MCF 10A (cell line): ENCODE data around the gene RAPGEF5. TPM values are rescaled to one million over a fixed set of nuclear protein-coding genes. Genes with fewer than 3 reads are reported as not detected.

Experiments used
- BruUV-seq: library from RNA; stranded (reverse); fragments of 400-500 nt; replicated peaks from 2 replicates; lab custom pipeline; 2021; lab: Mats Ljungman, UMichigan
- CTCF ChIA-PET: fragments of 300-600 bp; sonication (Branson Sonifier 250); formaldehyde crosslinking; extraction: SDS; loops from one replicate; lab custom pipeline; 2021; ENCODE audit warnings: antibody characterized with exemption, inconsistent platforms; lab: Yijun Ruan, JAX
- POLR2A ChIA-PET: fragments of 300-600, 350-650 bp; sonication (Branson Sonifier 250); formaldehyde crosslinking; extraction: SDS; loops from one replicate; lab custom pipeline; 2020; ENCODE audit warnings: antibody characterized with exemption, inconsistent platforms; lab: Yijun Ruan, JAX
- DNase-seq: peaks from one replicate; pipeline ENCODE4 v3.0.0-alpha.2; 2018; ENCODE audit not compliant: unreplicated experiment
- H3K27ac Mint-ChIP-seq: one replicate; pipeline ENCODE4 v1.8.0; 2022; ENCODE audit warnings: mild to moderate bottlenecking, low read depth, mixed read lengths; ENCODE audit not compliant: unreplicated experiment
- H3K27me3 Mint-ChIP-seq: one replicate; pipeline ENCODE4 v1.8.0; 2022; ENCODE audit warnings: mixed read lengths; ENCODE audit not compliant: insufficient read depth, unreplicated experiment
- H3K36me3 Mint-ChIP-seq: one replicate; pipeline ENCODE4 v1.8.0; 2022; ENCODE audit warnings: mild to moderate bottlenecking, moderate library complexity, mixed read lengths; ENCODE audit not compliant: insufficient read depth, unreplicated experiment
- H3K4me1 Mint-ChIP-seq: one replicate; pipeline ENCODE4 v1.8.0; 2022; ENCODE audit warnings: mixed read lengths; ENCODE audit not compliant: insufficient read depth, unreplicated experiment
- H3K4me3 Mint-ChIP-seq: one replicate; pipeline ENCODE4 v1.8.0; 2022; ENCODE audit warnings: mild to moderate bottlenecking, moderate library complexity, mixed read lengths; ENCODE audit not compliant: unreplicated experiment
- H3K9me3 Mint-ChIP-seq: one replicate; pipeline ENCODE4 v1.8.0; 2022; ENCODE audit warnings: mixed read lengths; ENCODE audit not compliant: unreplicated experiment
- CTCF ChIP-seq: fragments of 200-600 bp; IDR thresholded peaks from one replicate; pipeline ENCODE4 v1.8.0; 2022; ENCODE audit warnings: antibody characterized with exemption, mild to moderate bottlenecking; ENCODE audit not compliant: unreplicated experiment
- intact Hi-C: fragments of 100-400 bp; cut with micrococcal nuclease; formaldehyde crosslinking; loops from 2 replicates; pipeline ENCODE4 v1.14.1; 2022
- total RNA-seq: library from RNA; stranded (reverse); gene quantifications from 2 replicates; pipeline ENCODE4 v1.2.3, GENCODE V29; 2022

The RAPGEF5 gene
- total RNA-seq, 1 experiment from 2014 or later: 1.9 TPM

DNA sequence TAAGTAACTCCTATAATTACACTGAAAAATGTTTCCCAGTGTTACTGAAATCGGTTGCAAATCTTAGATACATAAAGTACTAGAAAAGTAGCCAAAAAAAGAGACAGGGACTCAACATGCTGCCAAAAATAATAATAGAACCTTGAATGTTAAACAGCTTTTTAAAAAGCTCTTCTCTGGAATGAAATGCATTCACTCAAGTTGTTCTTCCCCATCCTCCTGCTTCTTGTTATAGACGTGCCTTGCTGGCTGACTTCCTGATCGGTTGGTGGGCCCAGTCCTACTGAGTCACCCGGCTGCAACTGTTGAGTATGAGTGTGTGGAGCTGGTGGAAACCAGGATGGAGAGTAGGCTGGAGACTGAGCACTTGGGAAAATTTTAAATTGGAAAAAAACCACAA, 30.6 kb upstream of the RAPGEF5 start:
- CTCF ChIA-PET: no interaction called here
- Mint-ChIP-seq H3K27ac (no peak overlapping the region), H3K4me3 (no peak overlapping the region), H3K27me3 (no peaks in the 10 kb centered on the region), H3K36me3 (no peaks in the 10 kb centered on the region), H3K4me1 (peaks cover 8% of the 10 kb centered on the region), H3K9me3 (no peaks in the 10 kb centered on the region)
- TF ChIP-seq CTCF: no peak
- no peak for DNase-seq
- intact Hi-C loops: no loop called here
- POLR2A ChIA-PET: interaction anchor here (1.5 kb wide), 1 partner anchor 25 kb away, joined by 4 read pairs; no protein-coding TSS in a partner anchor
- no TSS peak for BruUV-seq

- no peak overlapping the region for H3K27ac Mint-ChIP-seq
- peaks cover 8% of the 10 kb centered on the region for H3K4me1 Mint-ChIP-seq
- H3K4me3 Mint-ChIP-seq: no peak overlapping the region
- TF ChIP-seq CTCF: no peak
- no TSS peak for BruUV-seq
- intact Hi-C loops: no loop called here
- no peaks in the 10 kb centered on the region for H3K9me3 Mint-ChIP-seq
- DNase-seq: no peak
- POLR2A ChIA-PET: interaction anchor here (1.5 kb wide), 1 partner anchor 24 kb away, joined by 4 read pairs; no protein-coding TSS in a partner anchor
- CTCF ChIA-PET: no interaction called here
- no peaks in the 10 kb centered on the region for H3K27me3 Mint-ChIP-seq
- no peaks in the 10 kb centered on the region for H3K36me3 Mint-ChIP-seq
Measured at GRCh38 chr7:22386865-22387264, 29.9 kb upstream of the RAPGEF5 start.

DNA sequence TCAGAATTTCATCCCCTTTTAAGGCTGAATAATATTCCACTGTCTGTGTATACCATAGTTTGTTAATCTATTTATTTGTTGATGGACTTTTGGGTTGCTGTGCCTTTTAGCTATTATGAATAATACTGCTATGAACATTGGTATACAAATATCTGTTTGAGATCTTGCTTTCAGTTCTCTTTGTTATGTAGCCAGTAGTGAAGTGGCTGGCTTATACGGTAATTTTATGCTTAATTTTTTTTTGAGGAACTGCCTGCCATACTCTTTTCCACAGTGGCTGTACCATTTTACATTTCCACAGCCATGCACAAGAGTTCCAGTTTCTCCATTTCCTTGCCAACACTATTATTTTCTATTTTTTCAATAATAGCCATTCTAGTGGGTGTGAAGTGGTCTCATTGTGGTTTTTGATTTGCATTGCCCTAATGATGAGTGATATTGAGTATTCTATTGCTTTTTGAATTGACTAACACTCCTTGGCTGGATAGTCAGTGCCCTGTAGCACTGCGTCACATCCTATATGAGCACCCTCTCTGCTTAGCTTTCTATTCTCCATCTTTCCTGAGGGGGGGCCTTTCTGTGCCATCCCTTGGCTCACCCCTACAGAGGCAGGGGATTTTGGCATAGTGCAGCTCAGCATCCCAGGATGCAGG, 29.4 kb upstream of the RAPGEF5 start:
- Mint-ChIP-seq H3K27me3 (no peaks in the 10 kb centered on the region), H3K9me3 (no peaks in the 10 kb centered on the region), H3K36me3 (no peaks in the 10 kb centered on the region), H3K4me1 (peaks cover 8% of the 10 kb centered on the region), H3K4me3 (no peak overlapping the region), H3K27ac (no peak overlapping the region)
- ChIA-PET CTCF (no interaction called here), POLR2A (interaction anchor here (0.6 to 0.8 kb wide), 2 partner anchors 54 to 108 kb away, joined by 3 read pairs; no protein-coding TSS in a partner anchor)
- TF ChIP-seq CTCF: no peak
- no TSS peak for BruUV-seq
- no peak for DNase-seq
- intact Hi-C loops: no loop called here

- Mint-ChIP-seq H3K36me3 (no peaks in the 10 kb centered on the region), H3K4me1 (peaks cover 8% of the 10 kb centered on the region), H3K9me3 (no peaks in the 10 kb centered on the region), H3K27ac (no peak overlapping the region), H3K4me3 (no peak overlapping the region), H3K27me3 (no peaks in the 10 kb centered on the region)
- no peak for DNase-seq
- intact Hi-C loops: no loop called here
- no peak for TF ChIP-seq CTCF
- no TSS peak for BruUV-seq
- ChIA-PET CTCF (no interaction called here), POLR2A (interaction anchor here (0.8 kb wide), 1 partner anchor 53 kb away, joined by 3 read pairs; no protein-coding TSS in a partner anchor)
Measured at GRCh38 chr7:22385326-22385725, 28.4 kb upstream of the RAPGEF5 start.
